Upper lobe of left lung (tissue), 4 donors: ENCODE results near the gene KRT26.

ENCODE experiments used
- EP300 ChIP-seq, 4 donors: sonication (generic); formaldehyde crosslinking; IDR thresholded peaks; one replicate each; pipeline ENCODE4 v1.5.1; 2017; ENCODE audit warnings: antibody characterized with exemption in 4 of 4, control low read depth in 2 of 4
- POLR2AphosphoS5 ChIP-seq, 2 donors: sonication (generic); formaldehyde crosslinking; IDR thresholded peaks; one replicate each; pipeline ENCODE4 v1.5.1; 2017; ENCODE audit warnings: antibody characterized with exemption in 2 of 2
- TF ChIP-seq, protein P1 (sequence below), 6 experiments: fragments of 450-650 bp in 4 of 6; fragments of 200-600 bp in 2 of 6; sonication (generic) in 2 of 6; IDR thresholded peaks; one replicate each; pipeline ENCODE4 v1.5.1; 2016 to 2019; ENCODE audit warnings: antibody characterized with exemption in 6 of 6

DNA sequence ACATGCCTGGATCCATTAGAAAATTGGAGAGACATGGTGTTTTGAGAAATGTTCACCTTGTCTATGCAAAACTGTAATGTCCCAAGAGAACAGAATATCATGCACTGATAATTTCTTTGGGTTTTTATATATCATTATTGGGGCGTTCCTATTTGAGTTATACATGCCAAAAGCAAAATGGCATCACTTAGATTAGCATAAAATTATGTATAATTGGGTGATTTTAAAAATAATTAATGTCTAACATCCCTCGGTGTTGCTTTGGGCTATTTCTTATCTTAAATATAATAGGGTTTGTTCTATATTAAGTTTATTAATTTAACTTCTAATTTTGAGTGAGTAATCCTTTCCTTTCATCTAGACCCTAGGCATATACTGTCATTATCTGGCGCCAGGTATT is 27.9 kb upstream of the KRT26 start, which contains the start of gene KRT28:
- TF ChIP-seq, protein P1, sequence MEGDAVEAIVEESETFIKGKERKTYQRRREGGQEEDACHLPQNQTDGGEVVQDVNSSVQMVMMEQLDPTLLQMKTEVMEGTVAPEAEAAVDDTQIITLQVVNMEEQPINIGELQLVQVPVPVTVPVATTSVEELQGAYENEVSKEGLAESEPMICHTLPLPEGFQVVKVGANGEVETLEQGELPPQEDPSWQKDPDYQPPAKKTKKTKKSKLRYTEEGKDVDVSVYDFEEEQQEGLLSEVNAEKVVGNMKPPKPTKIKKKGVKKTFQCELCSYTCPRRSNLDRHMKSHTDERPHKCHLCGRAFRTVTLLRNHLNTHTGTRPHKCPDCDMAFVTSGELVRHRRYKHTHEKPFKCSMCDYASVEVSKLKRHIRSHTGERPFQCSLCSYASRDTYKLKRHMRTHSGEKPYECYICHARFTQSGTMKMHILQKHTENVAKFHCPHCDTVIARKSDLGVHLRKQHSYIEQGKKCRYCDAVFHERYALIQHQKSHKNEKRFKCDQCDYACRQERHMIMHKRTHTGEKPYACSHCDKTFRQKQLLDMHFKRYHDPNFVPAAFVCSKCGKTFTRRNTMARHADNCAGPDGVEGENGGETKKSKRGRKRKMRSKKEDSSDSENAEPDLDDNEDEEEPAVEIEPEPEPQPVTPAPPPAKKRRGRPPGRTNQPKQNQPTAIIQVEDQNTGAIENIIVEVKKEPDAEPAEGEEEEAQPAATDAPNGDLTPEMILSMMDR (IDR thresholded peaks at IDR 0.05): no peak
- no peak for TF ChIP-seq EP300 (IDR thresholded peaks at IDR 0.05)
- TF ChIP-seq POLR2AphosphoS5 (IDR thresholded peaks at IDR 0.05): no peak
